K562 (cell line): ENCODE measurements around the gene AGPAT3. TPM values are rescaled to one million over a fixed set of nuclear protein-coding genes. Genes with fewer than 3 reads are reported as not detected.
A peak's percentile ranks its signal among the peaks of the same experiment; 100 is the strongest.

Source experiments
- ARID1B ChIP-seq: fragments of 450-650 bp; IDR thresholded peaks from 2 replicates; pipeline ENCODE4 v1.6.1; 2016; ENCODE audit warnings: antibody characterized with exemption, mild to moderate bottlenecking, inconsistent platforms
- EGR1 ChIP-seq: fragments of 450-650 bp; conservative IDR thresholded peaks from 2 replicates; pipeline ENCODE4 v1.6.1; 2017; ENCODE audit warnings: mild to moderate bottlenecking
- ETS2 ChIP-seq: IDR thresholded peaks from 2 replicates; pipeline ENCODE4 v1.6.1; 2016; ENCODE audit warnings: borderline replicate concordance, missing genetic modification characterization, mild to moderate bottlenecking, moderate library complexity, missing compliant biosample characterization; ENCODE audit not compliant: poor library complexity, severe bottlenecking
- NR1H2 ChIP-seq: sonication (generic); formaldehyde crosslinking; IDR thresholded peaks from 2 replicates; pipeline ENCODE4 v1.4.0; 2020; ENCODE audit warnings: mild to moderate bottlenecking, missing genetic modification reagents
- PHB2 ChIP-seq: fragments of 450-650 bp; IDR thresholded peaks from 2 replicates; pipeline ENCODE4 v1.6.1; 2017; ENCODE audit warnings: low read depth
- PPARD ChIP-seq: fragments of 250-450 bp; sonication (Bioruptor Pico); IDR thresholded peaks from 2 replicates; pipeline ENCODE4 v1.8.0; 2022; ENCODE audit warnings: inconsistent platforms, mild to moderate bottlenecking, moderate library complexity
- SIRT6 ChIP-seq: IDR thresholded peaks from one replicate; pipeline ENCODE4 v1.6.1; 2012; ENCODE audit warnings: low read depth, mild to moderate bottlenecking, control low read depth, inconsistent platforms, low read length, moderate library complexity
- TRIM24 ChIP-seq, 2 experiments: fragments of 450-650 bp; IDR thresholded peaks; 2 replicates each; pipeline ENCODE4 v1.6.1; 2016
- WHSC1 ChIP-seq: IDR thresholded peaks from one replicate; pipeline ENCODE4 v1.6.1; 2012; ENCODE audit warnings: low read length, control low read depth, inconsistent platforms
- ZNF12 ChIP-seq: sonication (generic); formaldehyde crosslinking; IDR thresholded peaks from 2 replicates; pipeline ENCODE4 v1.4.0; 2020; ENCODE audit warnings: mild to moderate bottlenecking, missing genetic modification reagents
- ZNF354B ChIP-seq: fragments of 250-450 bp; sonication (Bioruptor Pico); IDR thresholded peaks from 2 replicates; pipeline ENCODE4 v1.4.0; 2020
- ZNF780A ChIP-seq: fragments of 250-450 bp; sonication (Bioruptor Pico); IDR thresholded peaks from 2 replicates; pipeline ENCODE4 v1.5.0; 2021; ENCODE audit warnings: mild to moderate bottlenecking
- ZSCAN29 ChIP-seq: fragments of 450-650 bp; IDR thresholded peaks from 2 replicates; pipeline ENCODE4 v1.6.1; 2017
- polyA plus RNA-seq, 8 experiments: library from polyadenylated mRNA; depleted of rRNA in 4 of 8; stranded (reverse) in 5 of 8; unstranded in 3 of 8; fragments of >200 nt; fragmentation: Nextera tagmentation in 2 of 8; fragmentation: Illumina TruSeq in 1 of 8; extraction: Ambion mirVana in 2 of 8; extraction: Trizol in 1 of 8; gene quantifications; 2 replicates each; pipeline versions ENCODE4 v1.2.1 to v1.2.3, GENCODE V29; 2011 to 2014; ENCODE audit warnings: inconsistent platforms in 1 of 8, missing spikeins in 1 of 8
- total RNA-seq, 7 experiments: library from RNA; depleted of rRNA in 6 of 7; stranded (reverse); fragments of >200 nt in 6 of 7; fragmentation: Illumina TruSeq in 2 of 7; extraction: Trizol in 2 of 7; gene quantifications; 2 replicates each; pipeline versions ENCODE4 v1.2.1 to v1.2.3, GENCODE V29; 2011 to 2021; ENCODE audit warnings: low replicate concordance in 1 of 7
- TF ChIP-seq, protein P1 (sequence below): fragments of 250-450 bp; sonication (Bioruptor Pico); IDR thresholded peaks from 2 replicates; pipeline ENCODE4 v1.8.0; 2021; ENCODE audit warnings: borderline replicate concordance, mild to moderate bottlenecking, moderate library complexity; ENCODE audit not compliant: poor library complexity, severe bottlenecking
- TF ChIP-seq, protein P2 (sequence below): sonication (generic); formaldehyde crosslinking; IDR thresholded peaks from 2 replicates; pipeline ENCODE4 v1.8.0; 2022; ENCODE audit warnings: mild to moderate bottlenecking, missing genetic modification reagents, borderline replicate concordance
- TF ChIP-seq, protein P3 (sequence below): conservative IDR thresholded peaks from 2 replicates; pipeline ENCODE4 v1.6.1; 2011; ENCODE audit warnings: low read depth, mild to moderate bottlenecking, low read length; ENCODE audit not compliant: control insufficient read depth
- TF ChIP-seq, protein P4 (sequence below): fragments of 250-450 bp; sonication (Bioruptor Pico); IDR thresholded peaks from 2 replicates; pipeline ENCODE4 v1.4.0; 2020; ENCODE audit warnings: mild to moderate bottlenecking
- TF ChIP-seq, protein P5 (sequence below): fragments of 250-450 bp; sonication (Bioruptor Pico); IDR thresholded peaks from 2 replicates; pipeline ENCODE4 v1.4.0; 2020; ENCODE audit warnings: mild to moderate bottlenecking, moderate library complexity
- TF ChIP-seq, protein P6 (sequence below): sonication (generic); formaldehyde crosslinking; IDR thresholded peaks from 2 replicates; pipeline ENCODE4 v1.8.0; 2022; ENCODE audit warnings: mild to moderate bottlenecking, missing genetic modification reagents

Gene AGPAT3
- total and polyA plus RNA-seq, 9 of the 15 experiments (the other 6 are each of a cell fraction or from before 2014, with no cell fraction given), result 1.5 to 88.4 (median 35.7) TPM

DNA sequence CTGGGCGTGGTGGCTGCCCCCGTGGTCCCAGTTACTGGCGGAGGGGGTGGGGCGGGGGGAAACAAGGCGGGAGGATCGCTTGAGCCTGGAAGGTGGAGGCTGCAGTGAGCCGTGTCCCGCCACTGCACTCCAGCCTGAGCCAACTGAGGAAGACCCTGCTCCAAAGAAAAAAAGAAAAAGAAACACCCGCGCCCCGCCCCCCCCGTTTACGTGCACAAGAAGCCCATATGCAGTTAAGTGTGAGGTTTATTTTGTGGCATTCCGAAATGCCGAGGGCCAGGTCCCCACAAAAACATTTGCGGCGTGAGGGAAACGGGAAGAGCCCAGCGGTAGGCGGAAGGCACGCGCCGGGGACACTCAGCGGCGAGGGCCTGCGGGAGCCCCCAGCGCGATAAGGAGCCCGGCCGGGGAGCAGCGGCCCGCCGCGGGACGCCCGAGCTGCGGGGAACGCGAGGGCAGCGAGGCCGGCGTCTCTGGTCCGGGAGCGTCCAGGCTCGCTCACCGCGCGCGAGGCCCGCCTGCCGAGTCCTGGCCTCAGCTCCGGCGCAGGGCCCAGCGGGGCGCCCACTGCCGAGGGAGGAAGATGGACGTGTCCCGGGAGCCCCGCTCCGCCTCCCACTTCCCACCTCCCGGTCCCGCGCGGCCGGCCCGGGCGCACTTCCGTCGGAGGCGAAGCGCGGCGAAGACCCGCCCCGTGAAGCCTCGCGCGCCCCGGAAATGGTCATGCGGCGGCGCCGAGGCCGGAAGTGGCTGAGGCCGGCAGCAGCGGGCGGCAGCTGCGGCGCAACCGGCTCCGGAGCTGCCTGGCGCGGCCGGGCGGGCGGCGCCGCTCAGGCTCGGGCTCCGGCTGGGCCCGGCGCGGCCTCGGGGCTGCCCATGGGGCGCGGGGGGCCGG is 146.8 kb downstream of the AGPAT3 start, which contains the start of gene TRAPPC10 (continued):
- TF ChIP-seq EGR1, result no peak
- TF ChIP-seq WHSC1, result no peak
- TF ChIP-seq, protein P1, sequence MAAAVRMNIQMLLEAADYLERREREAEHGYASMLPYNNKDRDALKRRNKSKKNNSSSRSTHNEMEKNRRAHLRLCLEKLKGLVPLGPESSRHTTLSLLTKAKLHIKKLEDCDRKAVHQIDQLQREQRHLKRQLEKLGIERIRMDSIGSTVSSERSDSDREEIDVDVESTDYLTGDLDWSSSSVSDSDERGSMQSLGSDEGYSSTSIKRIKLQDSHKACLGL, result peak; percentile 5
- TF ChIP-seq, protein P2, sequence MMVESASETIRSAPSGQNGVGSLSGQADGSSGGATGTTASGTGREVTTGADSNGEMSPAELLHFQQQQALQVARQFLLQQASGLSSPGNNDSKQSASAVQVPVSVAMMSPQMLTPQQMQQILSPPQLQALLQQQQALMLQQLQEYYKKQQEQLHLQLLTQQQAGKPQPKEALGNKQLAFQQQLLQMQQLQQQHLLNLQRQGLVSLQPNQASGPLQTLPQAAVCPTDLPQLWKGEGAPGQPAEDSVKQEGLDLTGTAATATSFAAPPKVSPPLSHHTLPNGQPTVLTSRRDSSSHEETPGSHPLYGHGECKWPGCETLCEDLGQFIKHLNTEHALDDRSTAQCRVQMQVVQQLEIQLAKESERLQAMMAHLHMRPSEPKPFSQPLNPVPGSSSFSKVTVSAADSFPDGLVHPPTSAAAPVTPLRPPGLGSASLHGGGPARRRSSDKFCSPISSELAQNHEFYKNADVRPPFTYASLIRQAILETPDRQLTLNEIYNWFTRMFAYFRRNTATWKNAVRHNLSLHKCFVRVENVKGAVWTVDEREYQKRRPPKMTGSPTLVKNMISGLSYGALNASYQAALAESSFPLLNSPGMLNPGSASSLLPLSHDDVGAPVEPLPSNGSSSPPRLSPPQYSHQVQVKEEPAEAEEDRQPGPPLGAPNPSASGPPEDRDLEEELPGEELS (CRISPR knock-in tag), result no peak
- TF ChIP-seq ZNF354B, result no peak
- TF ChIP-seq, protein P3, sequence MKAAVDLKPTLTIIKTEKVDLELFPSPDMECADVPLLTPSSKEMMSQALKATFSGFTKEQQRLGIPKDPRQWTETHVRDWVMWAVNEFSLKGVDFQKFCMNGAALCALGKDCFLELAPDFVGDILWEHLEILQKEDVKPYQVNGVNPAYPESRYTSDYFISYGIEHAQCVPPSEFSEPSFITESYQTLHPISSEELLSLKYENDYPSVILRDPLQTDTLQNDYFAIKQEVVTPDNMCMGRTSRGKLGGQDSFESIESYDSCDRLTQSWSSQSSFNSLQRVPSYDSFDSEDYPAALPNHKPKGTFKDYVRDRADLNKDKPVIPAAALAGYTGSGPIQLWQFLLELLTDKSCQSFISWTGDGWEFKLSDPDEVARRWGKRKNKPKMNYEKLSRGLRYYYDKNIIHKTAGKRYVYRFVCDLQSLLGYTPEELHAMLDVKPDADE, result peak; percentile 82
- no peak for TF ChIP-seq ETS2
- TF ChIP-seq TRIM24 (IDR thresholded peaks at IDR 0.05), result no peak
- TF ChIP-seq, protein P4, sequence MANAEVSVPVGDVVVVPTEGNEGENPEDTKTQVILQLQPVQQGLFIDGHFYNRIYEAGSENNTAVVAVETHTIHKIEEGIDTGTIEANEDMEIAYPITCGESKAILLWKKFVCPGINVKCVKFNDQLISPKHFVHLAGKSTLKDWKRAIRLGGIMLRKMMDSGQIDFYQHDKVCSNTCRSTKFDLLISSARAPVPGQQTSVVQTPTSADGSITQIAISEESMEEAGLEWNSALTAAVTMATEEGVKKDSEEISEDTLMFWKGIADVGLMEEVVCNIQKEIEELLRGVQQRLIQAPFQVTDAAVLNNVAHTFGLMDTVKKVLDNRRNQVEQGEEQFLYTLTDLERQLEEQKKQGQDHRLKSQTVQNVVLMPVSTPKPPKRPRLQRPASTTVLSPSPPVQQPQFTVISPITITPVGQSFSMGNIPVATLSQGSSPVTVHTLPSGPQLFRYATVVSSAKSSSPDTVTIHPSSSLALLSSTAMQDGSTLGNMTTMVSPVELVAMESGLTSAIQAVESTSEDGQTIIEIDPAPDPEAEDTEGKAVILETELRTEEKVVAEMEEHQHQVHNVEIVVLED (CRISPR knock-in tag), result peak; percentile 64
- TF ChIP-seq NR1H2 (CRISPR knock-in tag), result peak; percentile 23; the same call in 1 of the 2 replicates
- TF ChIP-seq ZNF12 (CRISPR knock-in tag), result peak; percentile 32; the same call in 1 of the 2 replicates
- TF ChIP-seq ZNF780A (CRISPR knock-in tag), result no peak
- TF ChIP-seq PHB2, result no peak
- no peak for TF ChIP-seq ARID1B
- TF ChIP-seq SIRT6, result no peak
- TF ChIP-seq, protein P5, sequence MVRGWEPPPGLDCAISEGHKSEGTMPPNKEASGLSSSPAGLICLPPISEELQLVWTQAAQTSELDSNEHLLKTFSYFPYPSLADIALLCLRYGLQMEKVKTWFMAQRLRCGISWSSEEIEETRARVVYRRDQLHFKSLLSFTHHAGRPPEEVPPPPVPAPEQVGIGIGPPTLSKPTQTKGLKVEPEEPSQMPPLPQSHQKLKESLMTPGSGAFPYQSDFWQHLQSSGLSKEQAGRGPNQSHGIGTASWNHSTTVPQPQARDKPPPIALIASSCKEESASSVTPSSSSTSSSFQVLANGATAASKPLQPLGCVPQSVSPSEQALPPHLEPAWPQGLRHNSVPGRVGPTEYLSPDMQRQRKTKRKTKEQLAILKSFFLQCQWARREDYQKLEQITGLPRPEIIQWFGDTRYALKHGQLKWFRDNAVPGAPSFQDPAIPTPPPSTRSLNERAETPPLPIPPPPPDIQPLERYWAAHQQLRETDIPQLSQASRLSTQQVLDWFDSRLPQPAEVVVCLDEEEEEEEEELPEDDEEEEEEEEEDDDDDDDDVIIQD, result peak; percentile 68; the same call in 1 of the 2 replicates
- TF ChIP-seq PPARD (CRISPR knock-in tag), result no peak
- TF ChIP-seq, protein P6, sequence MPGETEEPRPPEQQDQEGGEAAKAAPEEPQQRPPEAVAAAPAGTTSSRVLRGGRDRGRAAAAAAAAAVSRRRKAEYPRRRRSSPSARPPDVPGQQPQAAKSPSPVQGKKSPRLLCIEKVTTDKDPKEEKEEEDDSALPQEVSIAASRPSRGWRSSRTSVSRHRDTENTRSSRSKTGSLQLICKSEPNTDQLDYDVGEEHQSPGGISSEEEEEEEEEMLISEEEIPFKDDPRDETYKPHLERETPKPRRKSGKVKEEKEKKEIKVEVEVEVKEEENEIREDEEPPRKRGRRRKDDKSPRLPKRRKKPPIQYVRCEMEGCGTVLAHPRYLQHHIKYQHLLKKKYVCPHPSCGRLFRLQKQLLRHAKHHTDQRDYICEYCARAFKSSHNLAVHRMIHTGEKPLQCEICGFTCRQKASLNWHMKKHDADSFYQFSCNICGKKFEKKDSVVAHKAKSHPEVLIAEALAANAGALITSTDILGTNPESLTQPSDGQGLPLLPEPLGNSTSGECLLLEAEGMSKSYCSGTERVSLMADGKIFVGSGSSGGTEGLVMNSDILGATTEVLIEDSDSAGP (CRISPR knock-in tag), result no peak
- TF ChIP-seq ZSCAN29, result no peak
